ENCODE results near the gene AKT1. TPM values are rescaled to one million over a fixed set of nuclear protein-coding genes. Genes with fewer than 3 reads are reported as not detected.

The AKT1 gene
- total and polyA plus RNA-seq, 2 of the 13 experiments (the other 11 are each of a cell fraction or from before 2014, with no cell fraction given) = 96.2 to 116 TPM

DNA sequence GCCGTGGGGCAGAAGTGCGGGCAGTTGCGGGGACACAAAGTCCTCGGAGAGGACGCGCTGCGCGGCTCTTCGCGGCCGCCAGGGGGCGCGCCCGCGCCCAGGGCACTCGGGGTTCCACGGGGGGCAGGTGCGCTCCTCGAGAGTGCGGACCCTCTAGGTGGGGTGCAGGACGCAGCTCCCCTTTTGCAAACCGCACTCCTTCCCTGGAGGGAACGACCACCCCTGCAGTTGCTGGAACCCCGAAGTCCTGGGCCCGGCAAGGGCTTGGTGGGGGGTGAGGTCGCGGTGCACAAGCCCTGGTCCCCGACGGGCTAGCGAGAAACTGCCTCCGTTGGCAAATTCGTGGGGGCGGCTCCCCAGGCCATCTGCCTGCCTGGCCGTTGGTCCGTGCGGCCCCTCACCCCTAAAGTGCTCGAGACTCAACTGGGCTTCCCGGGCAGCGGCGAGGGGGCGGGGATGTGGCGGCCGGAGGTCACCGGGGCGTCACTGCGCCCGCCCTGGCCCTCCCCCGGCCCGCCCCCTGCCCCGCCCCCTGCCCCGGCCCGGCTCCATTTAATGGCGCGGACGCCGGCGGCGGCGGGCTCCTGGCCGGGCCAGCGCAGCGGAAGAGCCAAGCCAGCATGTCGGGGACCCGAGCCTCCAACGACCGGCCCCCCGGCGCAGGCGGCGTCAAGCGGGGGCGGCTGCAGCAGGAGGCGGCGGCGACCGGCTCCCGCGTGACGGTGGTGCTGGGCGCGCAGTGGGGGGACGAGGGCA is 71.7 kb downstream of the AKT1 start, which contains the start of gene ADSS1 (continued):
- peak; percentile 66 for TF ChIP-seq RBFOX2 (IDR thresholded peaks at IDR 0.05; ENCODE audit: low read depth, low read length)
- TF ChIP-seq ZMYM2 (CRISPR knock-in tag; IDR thresholded peaks at IDR 0.05) = peak; percentile 89
- peak; percentile 6; the same call in 1 of the 2 replicates for TF ChIP-seq RXRB (CRISPR knock-in tag; IDR thresholded peaks at IDR 0.05; ENCODE audit: borderline replicate concordance)
- TF ChIP-seq RELA (CRISPR knock-in tag; IDR thresholded peaks at IDR 0.05) = no peak
- TF ChIP-seq, protein P1, sequence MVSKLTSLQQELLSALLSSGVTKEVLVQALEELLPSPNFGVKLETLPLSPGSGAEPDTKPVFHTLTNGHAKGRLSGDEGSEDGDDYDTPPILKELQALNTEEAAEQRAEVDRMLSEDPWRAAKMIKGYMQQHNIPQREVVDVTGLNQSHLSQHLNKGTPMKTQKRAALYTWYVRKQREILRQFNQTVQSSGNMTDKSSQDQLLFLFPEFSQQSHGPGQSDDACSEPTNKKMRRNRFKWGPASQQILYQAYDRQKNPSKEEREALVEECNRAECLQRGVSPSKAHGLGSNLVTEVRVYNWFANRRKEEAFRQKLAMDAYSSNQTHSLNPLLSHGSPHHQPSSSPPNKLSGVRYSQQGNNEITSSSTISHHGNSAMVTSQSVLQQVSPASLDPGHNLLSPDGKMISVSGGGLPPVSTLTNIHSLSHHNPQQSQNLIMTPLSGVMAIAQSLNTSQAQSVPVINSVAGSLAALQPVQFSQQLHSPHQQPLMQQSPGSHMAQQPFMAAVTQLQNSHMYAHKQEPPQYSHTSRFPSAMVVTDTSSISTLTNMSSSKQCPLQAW (CRISPR knock-in tag; IDR thresholded peaks at IDR 0.05) = peak; percentile 80
- TF ChIP-seq, protein P2, sequence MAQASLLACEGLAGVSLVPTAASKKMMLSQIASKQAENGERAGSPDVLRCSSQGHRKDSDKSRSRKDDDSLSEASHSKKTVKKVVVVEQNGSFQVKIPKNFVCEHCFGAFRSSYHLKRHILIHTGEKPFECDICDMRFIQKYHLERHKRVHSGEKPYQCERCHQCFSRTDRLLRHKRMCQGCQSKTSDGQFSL (CRISPR knock-in tag; IDR thresholded peaks at IDR 0.05) = 0 out of 2 replicates have a peak, but pooled peaks have one; percentile 16
- TF ChIP-seq KAT8 (CRISPR knock-in tag; IDR thresholded peaks at IDR 0.05) = 0 out of 2 replicates have a peak, but pooled peaks have one; percentile 38
- TF ChIP-seq, protein P3, sequence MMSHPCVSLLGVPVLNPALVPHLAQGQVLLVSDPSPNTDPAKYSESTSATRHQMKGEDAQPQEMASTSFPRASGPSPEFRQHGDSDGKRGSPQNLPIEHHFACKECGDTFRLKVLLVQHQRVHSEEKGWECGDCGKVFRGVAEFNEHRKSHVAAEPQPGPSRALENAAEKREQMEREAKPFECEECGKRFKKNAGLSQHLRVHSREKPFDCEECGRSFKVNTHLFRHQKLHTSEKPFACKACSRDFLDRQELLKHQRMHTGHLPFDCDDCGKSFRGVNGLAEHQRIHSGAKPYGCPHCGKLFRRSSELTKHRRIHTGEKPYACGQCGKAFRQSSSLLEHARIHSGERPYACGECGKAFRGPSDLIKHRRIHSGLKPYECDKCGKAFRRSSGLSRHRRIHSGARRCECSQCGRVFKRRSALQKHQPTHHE (CRISPR knock-in tag; IDR thresholded peaks at IDR 0.05; ENCODE audit: borderline replicate concordance) = 0 out of 2 replicates have a peak, but pooled peaks have one; percentile 23
- TF ChIP-seq MTF1 (CRISPR knock-in tag; IDR thresholded peaks at IDR 0.05) = no peak
- peak; percentile 19; the same call in 1 of the 2 replicates for TF ChIP-seq IRF2 (CRISPR knock-in tag; IDR thresholded peaks at IDR 0.05)
- TF ChIP-seq HNF4A (CRISPR knock-in tag; IDR thresholded peaks at IDR 0.05) = 0 out of 2 replicates have a peak, but pooled peaks have one; percentile 29
- no peak for TF ChIP-seq TEAD2 (CRISPR knock-in tag; IDR thresholded peaks at IDR 0.05)
- TF ChIP-seq HMGXB4 (CRISPR knock-in tag; IDR thresholded peaks at IDR 0.05; ENCODE audit: borderline replicate concordance in 1 of 2, low read depth in 1 of 2) = peak; percentile 66 to 89; a peak in 3 of 4 replicates
- 0 out of 2 replicates have a peak, but pooled peaks have one; percentile 4 for TF ChIP-seq DNMT1 (CRISPR knock-in tag; IDR thresholded peaks at IDR 0.05)
- TF ChIP-seq ZNF101 (CRISPR knock-in tag; IDR thresholded peaks at IDR 0.05; ENCODE audit: borderline replicate concordance, low read depth) = no peak
- 0 out of 2 replicates have a peak, but pooled peaks have one; percentile 17 for TF ChIP-seq ZZZ3 (CRISPR knock-in tag; IDR thresholded peaks at IDR 0.05; ENCODE audit: borderline replicate concordance)
- TF ChIP-seq CHD4 (IDR thresholded peaks at IDR 0.05; ENCODE audit: borderline replicate concordance, low read length) = no peak
- 0 out of 2 replicates have a peak, but pooled peaks have one; percentile 19 for TF ChIP-seq REL (CRISPR knock-in tag; conservative IDR thresholded peaks at IDR 0.05)
- TF ChIP-seq SP5 (CRISPR knock-in tag; IDR thresholded peaks at IDR 0.05; ENCODE audit: borderline replicate concordance, low read depth) = peak; percentile 47
- 0 out of 2 replicates have a peak, but pooled peaks have one; percentile 59 for TF ChIP-seq GPN1 (CRISPR knock-in tag; IDR thresholded peaks at IDR 0.05; ENCODE audit: borderline replicate concordance)
- TF ChIP-seq, protein P4, sequence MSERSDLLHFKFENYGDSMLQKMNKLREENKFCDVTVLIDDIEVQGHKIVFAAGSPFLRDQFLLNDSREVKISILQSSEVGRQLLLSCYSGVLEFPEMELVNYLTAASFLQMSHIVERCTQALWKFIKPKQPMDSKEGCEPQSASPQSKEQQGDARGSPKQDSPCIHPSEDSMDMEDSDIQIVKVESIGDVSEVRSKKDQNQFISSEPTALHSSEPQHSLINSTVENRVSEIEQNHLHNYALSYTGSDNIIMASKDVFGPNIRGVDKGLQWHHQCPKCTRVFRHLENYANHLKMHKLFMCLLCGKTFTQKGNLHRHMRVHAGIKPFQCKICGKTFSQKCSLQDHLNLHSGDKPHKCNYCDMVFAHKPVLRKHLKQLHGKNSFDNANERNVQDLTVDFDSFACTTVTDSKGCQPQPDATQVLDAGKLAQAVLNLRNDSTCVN (CRISPR knock-in tag; IDR thresholded peaks at IDR 0.05; ENCODE audit: borderline replicate concordance) = no peak
- TF ChIP-seq JUN (CRISPR knock-in tag; IDR thresholded peaks at IDR 0.05) = no peak
- TF ChIP-seq YY1 (IDR thresholded peaks at IDR 0.05; ENCODE audit: insufficient read depth, insufficient replicate concordance, low read depth, low read length) = peak; percentile 83
